ENCODE measurements around the gene FOXD1. TPM values are rescaled to one million over a fixed set of nuclear protein-coding genes. Genes with fewer than 3 reads are reported as not detected.
"Not testable (repeated sequence)": the region's sequence is repeated elsewhere in the genome, so short reads cannot be mapped to it uniquely, and the experiment has no call there.

Gene FOXD1
- polyA plus RNA-seq, 2 of the 4 experiments (the other 2 are of a cell fraction) = 2.2 to 8.2 TPM

GRCh38 chr5:73490088-73490487 is 41.5 kb upstream of the FOXD1 start:
- H3K4me1 ChIP-seq = no peaks in the 10 kb centered on the region
- WGBS (ENCODE audit: missing lambda C conversion rate) = 37% methylated on average over 2 of the region's 2 CpGs

GRCh38 chr5:73488806-73489205 is 40.2 kb upstream of the FOXD1 start:
- Histone ChIP-seq H3K4me1 (no peaks in the 10 kb centered on the region), H3K9me3 (no peaks in the 10 kb centered on the region), H3K4me2 (no peak overlapping the region), H3K27ac (no peak overlapping the region), H3K4me3 (no peak overlapping the region)
- DNase-seq (ENCODE audit: low read depth in 1 of 2, low spot score in 1 of 2) (no peak), ATAC-seq (no peak), FAIRE-seq (no peak)
- 67% methylated on average over 3 of the region's 3 CpGs for WGBS (ENCODE audit: missing lambda C conversion rate)
- POLR2A ChIA-PET = no interaction called here
- TF ChIP-seq KDM1A (IDR thresholded peaks at IDR 0.05; ENCODE audit: low read depth) (no peak), ESRRA (IDR thresholded peaks at IDR 0.05; ENCODE audit: borderline replicate concordance, low read length) (no peak), FOXS1 (CRISPR knock-in tag; IDR thresholded peaks at IDR 0.05) (no peak), NR3C1 (IDR thresholded peaks at IDR 0.05) (no peak), CBX8 (IDR thresholded peaks at IDR 0.05) (no peak)
- CTCF ChIA-PET = interaction anchor here (1.3 to 2.8 kb wide), 3 partner anchors 8 to 38 kb away, joined by 5 to 14 read pairs (median 6); no protein-coding TSS in a partner anchor

More at GRCh38 chr5:73490088-73490487, 41.5 kb upstream of the FOXD1 start:
- TF ChIP-seq CBX2 (IDR thresholded peaks at IDR 0.05; ENCODE audit: borderline replicate concordance, low read depth) (no peak), MAFK (IDR thresholded peaks at IDR 0.05; ENCODE audit: partially characterized antibody) (no peak), ZC3H11A (IDR thresholded peaks at IDR 0.05) (no peak), HDAC2 (IDR thresholded peaks at IDR 0.05) (no peak), CBX8 (IDR thresholded peaks at IDR 0.05) (no peak), TFCP2L1 (CRISPR knock-in tag; IDR thresholded peaks at IDR 0.05) (no peak), EHMT2 (IDR thresholded peaks at IDR 0.05; ENCODE audit: low read depth) (no peak), E2F6 (IDR thresholded peaks at IDR 0.05; ENCODE audit: borderline replicate concordance, low read depth) (no peak), RFX5 (IDR thresholded peaks at IDR 0.05) (no peak)
- Histone ChIP-seq H3K4me3 (no peak overlapping the region), H3K9me3 (no peaks in the 10 kb centered on the region), H3K4me2 (no peak overlapping the region), H3K27ac (no peak overlapping the region)
- FAIRE-seq (no peak), ATAC-seq (no peak), DNase-seq (ENCODE audit: low read depth in 1 of 2, low spot score in 1 of 2) (no peak)
- ChIA-PET POLR2A (no interaction called here), CTCF (interaction anchor here (0.6 to 2.4 kb wide), 3 partner anchors 26 to 274 kb away, joined by 3 to 6 read pairs (median 3); no protein-coding TSS in a partner anchor)

GRCh38 chr5:73487815-73488214 is 39.2 kb upstream of the FOXD1 start:
- FAIRE-seq (no peak), DNase-seq (ENCODE audit: low read depth in 1 of 2, low spot score in 1 of 2) (no peak), ATAC-seq (no peak)
- no peaks in the 10 kb centered on the region for H3K4me1 ChIP-seq
- TF ChIP-seq GATA3 (IDR thresholded peaks at IDR 0.05; ENCODE audit: borderline replicate concordance) (no peak), FOXS1 (CRISPR knock-in tag; IDR thresholded peaks at IDR 0.05) (no peak)
- no peaks in the 10 kb centered on the region for H3K9me3 ChIP-seq
- CTCF ChIA-PET = interaction anchor here (1.2 to 2.8 kb wide), 6 partner anchors 9 to 405 kb away, joined by 3 to 14 read pairs (median 6); no protein-coding TSS in a partner anchor
- WGBS (ENCODE audit: missing lambda C conversion rate) = 62% methylated on average over 4 of the region's 4 CpGs
- H3K4me3 ChIP-seq = no peak overlapping the region
- no peak overlapping the region for H3K27ac ChIP-seq
- H3K4me2 ChIP-seq = no peak overlapping the region
- POLR2A ChIA-PET = no interaction called here

GRCh38 chr5:73487257-73487656 is 38.7 kb upstream of the FOXD1 start:
- H3K4me3 ChIP-seq; H3K27ac ChIP-seq; FAIRE-seq; H3K4me2 ChIP-seq; ATAC-seq; H3K4me1 ChIP-seq; DNase-seq (ENCODE audit: low read depth in 1 of 2, low spot score in 1 of 2); H3K9me3 ChIP-seq; POLR2A ChIA-PET: not testable (repeated sequence)
- CTCF ChIA-PET = interaction anchor here (0.7 to 2.8 kb wide), 8 partner anchors 9 to 404 kb away, joined by 3 to 14 read pairs (median 5); no protein-coding TSS in a partner anchor
- WGBS (ENCODE audit: missing lambda C conversion rate) = 93% methylated on average over 4 of the region's 4 CpGs

- no peak overlapping the region for H3K4me2 ChIP-seq
- ATAC-seq = no peak
- no peak for DNase-seq (ENCODE audit: low read depth in 1 of 2, low spot score in 1 of 2)
- 45% methylated on average over 3 of the region's 3 CpGs for WGBS (ENCODE audit: missing lambda C conversion rate)
- no peak overlapping the region for H3K4me3 ChIP-seq
- H3K9me3 ChIP-seq = no peaks in the 10 kb centered on the region
- no peak for FAIRE-seq
- H3K27ac ChIP-seq = no peak overlapping the region
- TF ChIP-seq RNF2 (IDR thresholded peaks at IDR 0.05; ENCODE audit: borderline replicate concordance, low read depth) = no peak
- TF ChIP-seq NFE2L2 (conservative IDR thresholded peaks at IDR 0.05; ENCODE audit: low read length) = no peak
- TF ChIP-seq FOSL2 (IDR thresholded peaks at IDR 0.05) = no peak
- TF ChIP-seq FOSL2 (CRISPR knock-in tag; IDR thresholded peaks at IDR 0.05) = no peak
- ChIA-PET CTCF (interaction anchor here (1.0 to 2.8 kb wide), 9 partner anchors 10 to 403 kb away, joined by 3 to 14 read pairs (median 5); partner anchors contain the start of gene BTF3), POLR2A (no interaction called here)
- no peaks in the 10 kb centered on the region for H3K4me1 ChIP-seq
These were observed 37.7 kb upstream of the FOXD1 start for GRCh38 chr5:73486119-73486899.
